ENCODE measurements around the gene POLN. TPM values are rescaled to one million over a fixed set of nuclear protein-coding genes. Genes with fewer than 3 reads are reported as not detected.

POLN gene
- total RNA-seq, 2 donors from 2014 or later = 2.4 to 6.3 TPM

GRCh38 chr4:2256156-2256731 lies 14.3 kb upstream of the POLN start:
- ATAC-seq = peak; percentile 43 to 53
- intact Hi-C loops (cut with DNase I) = no loop called here

GRCh38 chr4:2255501-2256155 lies 13.7 kb upstream of the POLN start:
- DNase-seq = peak; percentile 55
- intact Hi-C loops (cut with DNase I) = no loop called here
- ATAC-seq = peak; percentile 42 to 55

More at GRCh38 chr4:2256156-2256731, 14.3 kb upstream of the POLN start:
- DNase-seq = peak; percentile 70

- no peak for DNase-seq
- intact Hi-C loops (cut with DNase I) = no loop called here
- no peak for ATAC-seq
Observed at GRCh38 chr4:2254665-2255500, 13.0 kb upstream of the POLN start.

GRCh38 chr4:2253160-2254084 lies 11.5 kb upstream of the POLN start:
- intact Hi-C loops (cut with DNase I) = no loop called here
- no peak for ATAC-seq
- peak; percentile 21 for DNase-seq

- no peak for ATAC-seq
- no peak for DNase-seq
- intact Hi-C loops (cut with DNase I) = no loop called here
Observed at GRCh38 chr4:2252530-2253091, 10.7 kb upstream of the POLN start.

- peak; percentile 18 for DNase-seq
- no peak for ATAC-seq
- intact Hi-C loops (cut with DNase I) = no loop called here
Observed at GRCh38 chr4:2251795-2252529, 10.0 kb upstream of the POLN start.

- peak; percentile 21 for DNase-seq
- intact Hi-C loops (cut with DNase I) = no loop called here
- ATAC-seq = no peak
Observed at GRCh38 chr4:2251073-2251794, 9.3 kb upstream of the POLN start.

- intact Hi-C loops (cut with DNase I) = no loop called here
- no peak for ATAC-seq
- no peak for DNase-seq
Observed at GRCh38 chr4:2250357-2251072, 8.6 kb upstream of the POLN start.

- intact Hi-C loops (cut with DNase I) = loop anchor here in 1 of 2 donors (10.0 kb wide), 1 partner anchor 165 kb away; the partner anchor contains the start of genes CFAP99 and ZFYVE28
- DNase-seq (peak; percentile 15), ATAC-seq (no peak)
Observed at GRCh38 chr4:2249526-2250356, 7.8 kb upstream of the POLN start.

GRCh38 chr4:2248821-2249261 lies 6.9 kb upstream of the POLN start:
- ATAC-seq = no peak
- no peak for DNase-seq
- intact Hi-C loops (cut with DNase I) = loop anchor here in 1 of 2 donors (10.0 kb wide), 1 partner anchor 166 kb away; the partner anchor contains the start of genes CFAP99 and ZFYVE28

GRCh38 chr4:2248044-2248780 lies 6.3 kb upstream of the POLN start:
- ATAC-seq = no peak
- DNase-seq = peak; percentile 21
- intact Hi-C loops (cut with DNase I) = loop anchor here in 1 of 2 donors (10.0 kb wide), 1 partner anchor 167 kb away; the partner anchor contains the start of genes CFAP99 and ZFYVE28

GRCh38 chr4:2247128-2248043 lies 5.5 kb upstream of the POLN start:
- DNase-seq (peak; percentile 17), ATAC-seq (no peak)
- intact Hi-C loops (cut with DNase I) = loop anchor here in 1 of 2 donors (10.0 kb wide), 1 partner anchor 167 kb away; the partner anchor contains the start of genes CFAP99 and ZFYVE28

GRCh38 chr4:2246384-2247127 lies 4.6 kb upstream of the POLN start:
- ATAC-seq = no peak
- intact Hi-C loops (cut with DNase I) = loop anchor here in 1 of 2 donors (10.0 kb wide), 1 partner anchor 168 kb away; the partner anchor contains the start of genes CFAP99 and ZFYVE28
- DNase-seq = no peak

Data from left cardiac atrium (tissue), 4 donors.